Chondrocyte (in vitro differentiated cells): ENCODE results near the gene CD3E. TPM values are rescaled to one million over a fixed set of nuclear protein-coding genes. Genes with fewer than 3 reads are reported as not detected.

Experiments used
- DNase-seq: peaks from one replicate; pipeline ENCODE4 v3.0.0; 2021; ENCODE audit warnings: mixed read lengths, low spot score
- H3K27ac Mint-ChIP-seq: one replicate; pipeline ENCODE4 v1.8.0; 2021; ENCODE audit warnings: mild to moderate bottlenecking, moderate library complexity, mixed read lengths; ENCODE audit not compliant: unreplicated experiment
- H3K27me3 Mint-ChIP-seq: 2 replicates; pipeline ENCODE4 v1.8.0; 2021; ENCODE audit warnings: low read depth, mixed read lengths
- H3K36me3 Mint-ChIP-seq: 2 replicates; pipeline ENCODE4 v1.8.0; 2021; ENCODE audit warnings: low read depth, mixed read lengths
- H3K4me1 Mint-ChIP-seq: 2 replicates; pipeline ENCODE4 v1.8.0; 2021; ENCODE audit warnings: low read depth, mild to moderate bottlenecking, mixed read lengths
- H3K4me3 Mint-ChIP-seq: one replicate; pipeline ENCODE4 v1.8.0; 2021; ENCODE audit warnings: mild to moderate bottlenecking, moderate library complexity, mixed read lengths; ENCODE audit not compliant: unreplicated experiment
- H3K9me3 Mint-ChIP-seq: 2 replicates; pipeline ENCODE4 v1.8.0; 2021; ENCODE audit warnings: low read depth, mixed read lengths
- CTCF ChIP-seq: fragments of 200-600 bp; sonication (generic); IDR thresholded peaks from 2 replicates; pipeline ENCODE4 v1.5.0; 2021; ENCODE audit warnings: antibody characterized with exemption, mild to moderate bottlenecking, moderate library complexity
- total RNA-seq: library from RNA; stranded (reverse); gene quantifications from 3 replicates; pipeline ENCODE4 v1.2.1, GENCODE V29; 2021

The CD3E gene
- total RNA-seq, 1 donor from 2014 or later = not detected

- no peak within 1 kb of the TSS for H3K4me3 Mint-ChIP-seq
- H3K9me3 Mint-ChIP-seq = no peaks in the 10 kb centered on the region
- H3K27me3 Mint-ChIP-seq = peaks cover 78% of the 10 kb centered on the region
- no peak for TF ChIP-seq CTCF
- H3K27ac Mint-ChIP-seq = no peak within 1 kb of the TSS
- no peaks in the 10 kb centered on the region for H3K36me3 Mint-ChIP-seq
- DNase-seq = no peak
- H3K4me1 Mint-ChIP-seq = peaks cover 3% of the 10 kb centered on the region
Measured at GRCh38 chr11:118263695-118264568, 40.6 kb upstream of the CD3E start, which contains the start of gene MPZL2. TSS of gene MPZL2 (minus strand) at chr11:118264297. CDS start at chr11:118264153, 144 bp downstream.

- peaks cover 79% of the 10 kb centered on the region for H3K27me3 Mint-ChIP-seq
- H3K4me3 Mint-ChIP-seq = no peak overlapping the region
- DNase-seq = no peak
- no peak for TF ChIP-seq CTCF
- no peaks in the 10 kb centered on the region for H3K36me3 Mint-ChIP-seq
- peaks cover 3% of the 10 kb centered on the region for H3K4me1 Mint-ChIP-seq
- no peak overlapping the region for H3K27ac Mint-ChIP-seq
- no peaks in the 10 kb centered on the region for H3K9me3 Mint-ChIP-seq
Measured at GRCh38 chr11:118264569-118265465, 39.7 kb upstream of the CD3E start.

- no peak for DNase-seq
- Mint-ChIP-seq H3K4me3 (no peak overlapping the region), H3K36me3 (no peaks in the 10 kb centered on the region), H3K4me1 (peaks cover 3% of the 10 kb centered on the region), H3K9me3 (no peaks in the 10 kb centered on the region), H3K27me3 (peaks cover 81% of the 10 kb centered on the region), H3K27ac (no peak overlapping the region)
- no peak for TF ChIP-seq CTCF
Measured at GRCh38 chr11:118265954-118266353, 38.6 kb upstream of the CD3E start.

- Mint-ChIP-seq H3K36me3 (no peaks in the 10 kb centered on the region), H3K4me3 (no peak overlapping the region), H3K27me3 (peaks cover 81% of the 10 kb centered on the region), H3K4me1 (peaks cover 3% of the 10 kb centered on the region), H3K9me3 (no peaks in the 10 kb centered on the region), H3K27ac (no peak overlapping the region)
- TF ChIP-seq CTCF = no peak
- DNase-seq = no peak
Measured at GRCh38 chr11:118267486-118267885, 37.0 kb upstream of the CD3E start.

- Mint-ChIP-seq H3K4me3 (no peak overlapping the region), H3K27me3 (peaks cover 64% of the 10 kb centered on the region), H3K9me3 (no peaks in the 10 kb centered on the region), H3K36me3 (no peaks in the 10 kb centered on the region), H3K27ac (no peak overlapping the region), H3K4me1 (no peaks in the 10 kb centered on the region)
- TF ChIP-seq CTCF = no peak
- DNase-seq = no peak
Measured at GRCh38 chr11:118272001-118272400, 32.5 kb upstream of the CD3E start.
